Upper lobe of right lung (tissue), 1 donor: Measurements from ENCODE around the gene MED17. TPM values are rescaled to one million over a fixed set of nuclear protein-coding genes. Genes with fewer than 3 reads are reported as not detected.

Experiments used
- ATAC-seq: fragments of 200-7000 bp; cut with Tn5 transposase; one replicate; pipeline ENCODE4 v1.9.1; 2020; ENCODE audit warnings: mild to moderate bottlenecking, moderate library complexity
- DNase-seq: peaks from one replicate; pipeline ENCODE4 v3.0.0-alpha.2; 2020
- H3K27ac ChIP-seq: fragments of 200-600 bp; one replicate; pipeline ENCODE4 v1.8.0; 2022
- H3K27me3 ChIP-seq: fragments of 200-600 bp; one replicate; pipeline ENCODE4 v1.8.0; 2022; ENCODE audit warnings: mild to moderate bottlenecking
- H3K36me3 ChIP-seq: fragments of 200-600 bp; one replicate; pipeline ENCODE4 v1.8.0; 2022
- H3K4me1 ChIP-seq: fragments of 200-600 bp; one replicate; pipeline ENCODE4 v1.8.0; 2022
- H3K4me3 ChIP-seq: fragments of 200-600 bp; one replicate; pipeline ENCODE4 v1.8.0; 2022; ENCODE audit warnings: mild to moderate bottlenecking
- H3K9me3 ChIP-seq: fragments of 200-600 bp; one replicate; pipeline ENCODE4 v1.8.0; 2022
- CTCF ChIP-seq: fragments of 200-600 bp; IDR thresholded peaks from one replicate; pipeline ENCODE4 v1.8.0; 2022; ENCODE audit warnings: antibody characterized with exemption
- intact Hi-C: fragments of 100-400 bp; cut with DNase I; formaldehyde crosslinking; loops from one replicate; pipeline ENCODE4 v1.11.0; 2022
- total RNA-seq: library from RNA; stranded (reverse); fragmentation: NEBNext Ultra II Directional; extraction: Animal tissue kit (Norgen Biotek cat#: 25700); gene quantifications from one replicate; pipeline ENCODE4 v1.2.1, GENCODE V29; 2021
- donor health status: DM: no; HTN: yes; CAD: no; lungs with severe emphysema.

MED17 gene
- total RNA-seq, 1 donor from 2014 or later, result 25.8 TPM

GRCh38 chr11:93820847-93821246 lies 36.8 kb downstream of the MED17 start:
- no peaks in the 10 kb centered on the region for H3K9me3 ChIP-seq
- TF ChIP-seq CTCF, result no peak
- peaks cover 13% of the 10 kb centered on the region for H3K36me3 ChIP-seq
- H3K4me1 ChIP-seq, result no peaks in the 10 kb centered on the region
- DNase-seq (no peak), ATAC-seq (no peak)
- H3K27ac ChIP-seq, result no peak overlapping the region
- no peak overlapping the region for H3K4me3 ChIP-seq
- no peaks in the 10 kb centered on the region for H3K27me3 ChIP-seq
- intact Hi-C loops, result no loop called here

- ATAC-seq (no peak), DNase-seq (no peak)
- peaks cover 9% of the 10 kb centered on the region for H3K36me3 ChIP-seq
- TF ChIP-seq CTCF, result no peak
- no peak overlapping the region for H3K27ac ChIP-seq
- H3K9me3 ChIP-seq, result no peaks in the 10 kb centered on the region
- H3K4me1 ChIP-seq, result no peaks in the 10 kb centered on the region
- no peaks in the 10 kb centered on the region for H3K27me3 ChIP-seq
- H3K4me3 ChIP-seq, result no peak overlapping the region
- intact Hi-C loops, result no loop called here
Measured at GRCh38 chr11:93821617-93822016, 37.5 kb downstream of the MED17 start.

DNA sequence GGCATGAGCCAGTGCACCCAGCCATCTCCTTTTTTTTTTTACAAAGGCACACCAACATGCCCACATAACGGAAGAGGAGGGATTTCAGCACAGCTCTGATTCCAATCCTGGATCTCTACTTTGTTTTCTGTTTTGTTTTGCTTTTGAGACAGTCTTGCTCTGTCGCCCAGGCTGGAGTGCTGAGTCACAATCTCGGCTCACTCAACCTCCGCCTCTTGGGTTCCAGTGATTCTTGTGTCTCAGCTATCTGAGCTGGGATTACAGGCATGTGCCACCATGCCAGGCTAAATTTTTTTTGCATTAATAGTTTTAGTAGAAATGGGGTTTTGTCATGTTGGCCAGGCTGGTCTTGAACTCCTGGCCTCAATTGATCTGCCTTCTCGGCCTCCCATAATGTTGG lies 38.3 kb downstream of the MED17 start:
- ATAC-seq (no peak), DNase-seq (no peak)
- TF ChIP-seq CTCF, result no peak

DNA sequence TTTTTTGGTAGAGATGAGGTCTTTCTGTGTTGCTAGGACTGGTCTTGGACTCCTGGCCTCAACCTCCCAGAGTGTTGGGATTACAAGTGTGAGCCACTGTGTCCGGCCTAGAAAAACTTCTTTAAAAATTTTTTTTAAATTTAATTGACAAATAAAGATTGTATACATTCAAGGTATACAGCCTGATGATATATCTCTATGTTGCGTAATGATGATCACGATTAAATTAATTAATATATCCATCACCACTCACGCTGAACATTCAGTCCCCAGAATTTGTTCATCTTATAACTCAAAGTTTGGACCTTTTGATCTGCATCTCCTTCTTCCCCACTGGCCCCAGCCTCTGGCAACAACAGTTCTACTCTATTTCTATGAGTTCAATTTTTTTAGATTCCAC lies 39.1 kb downstream of the MED17 start:
- intact Hi-C loops, result no loop called here
- DNase-seq, result no peak
- ATAC-seq, result no peak
- H3K4me3 ChIP-seq, result no peak overlapping the region
- H3K4me1 ChIP-seq, result no peaks in the 10 kb centered on the region
- H3K27me3 ChIP-seq, result no peaks in the 10 kb centered on the region
- no peak for TF ChIP-seq CTCF
- no peaks in the 10 kb centered on the region for H3K9me3 ChIP-seq
- H3K36me3 ChIP-seq, result no peaks in the 10 kb centered on the region
- no peak overlapping the region for H3K27ac ChIP-seq

More for the DNA sequence above, 38.3 kb downstream of the MED17 start:
- no peaks in the 10 kb centered on the region for H3K27me3 ChIP-seq
- no peaks in the 10 kb centered on the region for H3K9me3 ChIP-seq
- H3K4me3 ChIP-seq, result no peak overlapping the region
- H3K27ac ChIP-seq, result no peak overlapping the region
- no peaks in the 10 kb centered on the region for H3K4me1 ChIP-seq
- intact Hi-C loops, result no loop called here
- H3K36me3 ChIP-seq, result peaks cover 1% of the 10 kb centered on the region

- Histone ChIP-seq H3K36me3 (no peaks in the 10 kb centered on the region), H3K9me3 (no peaks in the 10 kb centered on the region), H3K4me1 (no peaks in the 10 kb centered on the region), H3K27ac (no peak overlapping the region), H3K4me3 (no peak overlapping the region), H3K27me3 (no peaks in the 10 kb centered on the region)
- no peak for TF ChIP-seq CTCF
- DNase-seq (no peak), ATAC-seq (no peak)
- intact Hi-C loops, result no loop called here
Measured at GRCh38 chr11:93827363-93827762, 43.3 kb downstream of the MED17 start.

GRCh38 chr11:93829598-93829997 lies 45.5 kb downstream of the MED17 start:
- DNase-seq, result no peak
- no peaks in the 10 kb centered on the region for H3K36me3 ChIP-seq
- intact Hi-C loops, result no loop called here
- H3K27me3 ChIP-seq, result no peaks in the 10 kb centered on the region
- no peaks in the 10 kb centered on the region for H3K9me3 ChIP-seq
- no peak overlapping the region for H3K27ac ChIP-seq
- TF ChIP-seq CTCF, result no peak
- H3K4me3 ChIP-seq, result no peak overlapping the region
- H3K4me1 ChIP-seq, result no peaks in the 10 kb centered on the region
- ATAC-seq, result no peak
